SHP77 (cell line): Measurements from ENCODE around the gene CAST.
"Not testable (repeated sequence)": the region's sequence is repeated elsewhere in the genome, so short reads cannot be mapped to it uniquely, and the experiment has no call there.

Experiments used
- DNase-seq, 2 experiments: peaks; one replicate each; lab custom pipeline; 2025; lab: John Stamatoyannopoulos, UW

The CAST gene

DNA sequence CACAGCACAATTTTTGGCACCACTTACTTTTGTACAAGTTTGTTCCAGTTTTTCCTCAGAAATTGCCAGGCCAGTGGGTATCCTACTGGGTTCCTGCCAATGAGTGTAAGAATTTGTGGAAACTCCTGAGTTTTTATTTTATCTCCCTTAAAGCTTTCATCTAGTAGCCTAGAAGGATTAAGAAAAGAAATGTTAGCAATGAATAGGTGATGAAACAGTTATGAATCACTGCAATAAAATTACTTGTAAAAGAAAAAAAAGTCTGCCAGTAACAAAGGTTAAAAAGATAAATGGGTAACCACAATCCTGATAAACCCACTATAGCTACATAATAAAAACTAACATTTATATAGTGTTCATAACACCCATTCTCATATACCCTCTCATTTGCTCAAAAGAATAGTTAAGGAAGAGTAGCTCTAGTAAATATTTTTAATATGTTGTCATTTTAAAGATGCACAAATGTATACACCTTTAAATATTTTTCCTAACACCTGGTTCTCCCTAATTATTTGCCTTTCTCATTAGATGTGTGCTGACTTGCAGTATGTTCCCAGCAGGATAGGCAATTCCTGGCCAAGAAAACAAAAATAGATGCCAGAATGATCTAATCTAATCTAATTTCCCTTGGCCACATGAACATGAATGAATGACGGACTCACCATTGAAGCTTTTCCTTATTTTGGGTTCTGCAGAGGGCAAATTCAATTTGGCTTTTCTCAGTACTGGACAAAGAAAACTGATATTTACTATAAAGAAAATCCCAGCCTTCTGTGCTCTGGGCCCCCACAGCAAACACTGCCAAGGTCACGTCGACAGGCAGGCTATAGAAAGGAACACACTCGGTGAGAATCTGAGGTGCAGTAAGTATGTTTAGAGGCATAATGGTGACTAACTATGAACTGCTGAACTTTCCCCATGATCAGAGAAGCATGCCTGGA is 119.1 kb downstream of the CAST start:
- DNase-seq: no peak

DNA sequence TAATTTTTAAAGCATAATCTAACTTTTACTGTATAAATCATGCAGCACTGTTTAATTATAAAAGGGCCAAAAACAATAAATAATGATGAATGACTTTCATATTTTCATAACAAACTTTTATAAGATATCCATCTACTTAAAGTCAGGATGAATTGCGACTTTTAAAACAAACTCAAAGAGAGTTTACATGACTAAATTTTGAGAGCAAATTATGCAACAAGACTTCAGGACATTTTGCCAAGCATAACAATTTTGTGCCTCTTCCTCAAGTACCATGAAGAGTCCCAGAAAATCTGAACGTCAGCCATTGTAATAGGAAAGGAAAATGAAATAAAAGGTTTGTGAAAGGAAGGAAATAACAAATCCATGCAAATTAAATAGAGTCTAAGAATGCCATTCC is 121.2 kb downstream of the CAST start:
- no peak for DNase-seq

GRCh38 chr5:96785326-96786109 is 123.3 kb downstream of the CAST start:
- no peak for DNase-seq

DNA sequence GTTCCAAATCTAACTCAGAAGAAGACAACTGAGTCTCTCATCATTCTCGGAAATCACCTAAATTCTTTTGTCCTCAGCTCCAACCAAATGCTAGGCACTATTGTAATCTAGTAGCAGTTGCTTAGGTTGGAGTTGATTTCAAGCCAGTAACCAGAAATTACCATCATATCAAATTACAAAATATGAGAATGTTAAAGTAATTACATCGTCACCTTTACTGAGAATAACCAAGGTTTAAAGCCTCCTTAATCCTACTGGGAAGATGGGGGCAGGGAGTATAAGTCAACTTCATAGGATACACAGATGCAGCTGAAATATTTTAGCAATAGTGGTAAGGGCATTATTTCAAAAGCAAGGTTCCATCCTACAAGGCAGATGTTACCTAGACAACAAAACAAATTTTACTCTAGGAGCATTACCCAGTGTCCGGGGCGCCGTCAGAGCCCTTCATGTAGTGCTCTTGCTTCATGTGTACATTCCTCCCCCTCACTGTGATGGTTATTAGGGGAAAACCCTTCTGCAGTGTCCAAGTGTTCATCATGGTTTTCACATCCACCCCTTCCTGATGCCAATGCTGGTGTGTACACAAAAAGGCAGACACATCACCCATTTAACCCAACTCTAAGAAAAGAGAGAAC is 126.1 kb downstream of the CAST start:
- no peak for DNase-seq

DNA sequence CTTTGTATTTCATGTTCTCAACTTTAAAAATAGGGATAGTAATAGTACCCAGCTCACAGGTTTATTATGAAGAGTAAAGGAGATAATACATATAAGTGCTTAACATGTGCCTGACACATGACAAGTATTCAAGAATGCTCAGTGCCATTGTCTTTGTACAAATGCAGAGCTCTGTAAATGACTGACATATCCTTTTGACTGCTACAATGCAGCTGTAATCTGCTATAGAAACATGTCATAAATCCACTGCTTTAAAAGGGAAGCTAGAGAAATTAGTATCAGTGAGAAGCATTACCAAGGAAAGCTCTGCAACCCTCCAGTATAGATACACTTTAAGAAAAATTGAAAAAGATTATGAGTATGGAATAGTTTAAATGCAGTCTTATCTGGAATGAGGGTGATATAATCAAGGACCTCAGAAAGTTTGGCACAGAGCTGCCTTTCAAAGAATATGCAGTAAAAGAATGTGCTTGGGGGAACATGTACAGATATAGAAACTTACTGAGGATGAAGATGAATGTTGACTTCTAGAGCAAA is 127.7 kb downstream of the CAST start:
- no peak for DNase-seq

DNA sequence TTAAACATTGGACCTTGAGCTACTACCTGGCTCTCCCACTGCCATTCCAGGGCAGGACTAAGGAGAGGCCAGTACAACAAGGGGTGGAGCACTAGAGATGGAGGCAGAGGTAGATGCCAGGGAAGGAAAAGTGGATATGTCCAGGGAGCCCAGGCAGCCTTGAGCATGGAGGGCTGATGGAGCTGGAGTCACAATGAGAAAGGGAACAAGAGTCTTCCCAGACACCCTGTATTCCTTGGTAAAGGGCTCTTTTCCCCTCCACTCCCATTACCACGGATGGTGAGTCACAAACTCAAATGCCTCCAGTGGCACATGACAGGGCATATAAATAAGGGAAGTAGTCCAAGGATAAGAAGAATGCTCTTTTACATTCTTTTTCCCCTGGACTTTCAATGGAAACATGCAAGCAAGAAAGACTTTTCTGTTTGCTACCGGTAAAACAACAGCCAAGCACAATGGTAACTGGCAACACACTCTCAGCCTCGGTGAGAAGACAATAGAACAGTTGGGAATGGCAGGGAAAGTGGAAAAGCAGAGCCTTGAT is 128.9 kb downstream of the CAST start:
- DNase-seq: no peak

DNA sequence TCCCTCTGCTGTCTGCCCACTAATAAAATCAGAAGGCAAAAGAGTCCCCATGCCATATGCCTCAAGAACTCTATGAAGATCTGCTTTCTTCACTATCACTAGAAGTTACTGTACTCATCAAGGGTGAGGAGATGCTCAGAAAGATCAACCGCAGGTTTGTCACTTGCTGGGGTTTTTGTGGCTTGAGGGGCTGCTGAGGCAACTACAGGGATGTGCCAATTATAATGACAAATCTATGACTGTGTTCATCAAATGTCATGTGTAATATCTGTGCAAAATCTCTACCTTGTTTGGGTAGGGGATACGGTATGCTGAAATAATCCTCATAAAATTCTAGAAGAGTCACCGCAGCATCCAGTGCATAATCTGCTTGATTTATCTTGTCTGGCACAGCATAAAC is 132.6 kb downstream of the CAST start:
- no peak for DNase-seq

DNA sequence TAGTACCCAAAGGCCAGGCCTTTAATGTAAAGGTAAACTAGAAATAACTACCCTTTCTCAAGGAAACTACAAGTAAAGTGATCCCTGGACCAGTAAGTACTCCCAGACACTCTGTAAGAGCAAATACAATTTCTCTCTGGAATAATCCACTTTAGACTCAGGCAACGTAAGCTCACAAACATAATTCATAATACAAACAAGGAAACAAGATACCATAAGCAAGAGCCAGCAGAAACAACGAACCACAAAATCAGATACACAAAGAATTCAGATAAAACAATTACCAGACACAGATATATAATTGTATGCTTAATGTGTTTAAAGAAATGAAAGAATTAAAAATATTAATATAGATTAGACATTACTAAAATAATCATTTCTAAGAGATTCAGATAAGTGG is 133.4 kb downstream of the CAST start:
- DNase-seq: no peak

DNA sequence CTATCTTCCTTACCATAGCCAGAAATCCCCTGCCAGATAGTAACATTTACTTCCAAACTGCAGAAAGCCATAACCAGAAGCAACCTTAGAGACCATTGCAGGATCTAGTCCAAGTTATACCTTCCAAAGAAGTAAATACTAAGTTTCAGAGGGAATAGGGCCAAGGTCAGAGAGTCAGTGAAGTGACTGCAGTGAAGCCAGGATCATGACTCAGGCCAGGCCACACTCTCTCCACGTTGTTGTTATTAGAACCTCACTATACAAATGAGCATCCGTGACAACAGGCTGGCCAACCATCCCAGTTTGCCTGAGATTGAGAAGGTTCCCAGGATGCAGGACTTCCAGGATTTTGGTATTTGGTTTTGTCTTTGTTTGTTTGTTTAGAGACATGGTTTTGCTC is 134.3 kb downstream of the CAST start:
- DNase-seq: no peak

- DNase-seq: not testable (repeated sequence)
These were observed 139.5 kb downstream of the CAST start for GRCh38 chr5:96801718-96802117.

- DNase-seq: peak; percentile 52 to 79
These were observed 145.0 kb downstream of the CAST start for GRCh38 chr5:96807075-96807654.

DNA sequence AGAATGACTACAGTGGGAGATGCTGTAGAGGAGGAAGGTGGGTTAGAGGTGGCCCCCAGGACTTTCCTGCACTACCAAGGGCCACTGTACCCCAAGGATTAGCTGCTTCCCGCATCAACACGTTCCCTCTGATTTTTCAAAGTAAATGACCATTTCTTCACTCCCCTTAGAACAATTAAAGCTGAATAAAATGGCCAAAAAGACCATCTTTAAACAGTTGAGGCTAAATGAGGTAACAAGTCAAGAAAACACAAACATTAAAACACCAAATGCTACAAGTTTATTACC is 146.3 kb downstream of the CAST start:
- no peak for DNase-seq

GRCh38 chr5:96808868-96809558 is 146.8 kb downstream of the CAST start:
- DNase-seq: no peak

- DNase-seq: no peak
These were observed 147.7 kb downstream of the CAST start for GRCh38 chr5:96809921-96810320.

DNA sequence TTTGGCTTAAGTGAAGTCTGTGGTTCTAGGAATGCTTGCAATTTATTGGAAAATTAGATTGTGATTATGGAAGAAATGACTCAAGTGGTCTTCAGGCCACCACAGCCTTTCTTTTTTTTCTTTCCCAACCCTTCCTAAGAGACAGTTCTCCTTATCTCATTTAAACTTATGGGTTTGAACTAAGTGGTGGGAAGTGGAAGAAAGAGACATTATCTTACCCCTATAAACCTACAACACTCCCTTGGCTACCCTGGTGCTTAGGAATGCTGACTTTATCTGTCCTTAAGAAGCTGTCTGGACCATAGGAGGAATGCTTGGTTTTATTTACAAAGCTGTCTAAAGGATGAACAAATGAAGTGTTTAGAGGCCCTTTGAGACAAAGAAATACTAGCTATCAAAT is 150.7 kb downstream of the CAST start:
- no peak for DNase-seq

GRCh38 chr5:96814041-96814440 is 151.9 kb downstream of the CAST start:
- no peak for DNase-seq

- no peak for DNase-seq
These were observed 154.3 kb downstream of the CAST start for GRCh38 chr5:96816411-96816939.

- no peak for DNase-seq
These were observed 154.8 kb downstream of the CAST start for GRCh38 chr5:96816991-96817390.

DNA sequence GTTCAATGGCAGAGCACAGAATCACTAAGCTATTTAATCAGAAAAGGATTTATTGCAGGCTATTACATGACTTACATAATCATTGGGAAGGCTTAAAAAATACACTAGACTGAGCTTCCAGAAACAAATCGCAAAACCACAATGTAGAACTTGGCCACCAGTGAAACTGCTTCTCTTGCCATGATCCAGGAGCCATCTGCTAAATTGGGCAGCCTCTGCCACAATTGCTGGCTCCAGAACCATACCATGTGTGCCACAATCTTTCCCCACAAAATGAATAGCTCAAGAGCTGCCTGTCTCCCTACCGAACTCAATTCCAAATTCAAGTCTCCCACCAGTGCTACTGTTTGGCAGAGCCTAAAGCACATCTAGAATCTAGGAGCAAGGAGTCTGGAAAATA is 155.3 kb downstream of the CAST start:
- DNase-seq: no peak

- no peak for DNase-seq
These were observed 156.1 kb downstream of the CAST start for GRCh38 chr5:96818125-96818788.

DNA sequence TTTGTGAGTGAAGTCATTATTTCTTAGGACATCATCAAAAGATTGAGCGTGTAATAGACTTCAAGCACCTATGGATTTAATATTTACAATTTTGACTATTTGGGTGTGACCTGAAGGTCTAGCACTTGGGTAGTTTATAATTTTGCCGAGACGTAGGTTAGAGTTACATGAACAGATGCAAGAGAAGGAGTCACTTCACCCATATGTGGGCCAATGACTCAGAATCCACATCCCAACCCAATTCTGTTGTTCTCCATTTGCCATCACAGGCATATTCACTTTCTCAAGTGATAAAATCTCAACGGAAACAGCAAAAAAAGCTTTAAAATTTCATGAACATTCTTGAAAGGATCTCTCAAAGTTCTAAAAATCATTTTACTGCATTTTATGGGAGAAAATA is 157.6 kb downstream of the CAST start:
- DNase-seq: no peak
